Ureter (tissue), 1 donor: ENCODE results near the gene ASTN2. TPM values are rescaled to one million over a fixed set of nuclear protein-coding genes. Genes with fewer than 3 reads are reported as not detected.

Experiments
- DNase-seq: peaks from one replicate; pipeline ENCODE4 v3.0.0-alpha.2; 2020; ENCODE audit warnings: low spot score
- total RNA-seq: library from RNA; stranded (reverse); gene quantifications from one replicate; pipeline ENCODE4 v1.2.4, GENCODE V29; 2023
- donor health status: DM: yes; HTN: yes; CAD: no.

Gene ASTN2, protein sequence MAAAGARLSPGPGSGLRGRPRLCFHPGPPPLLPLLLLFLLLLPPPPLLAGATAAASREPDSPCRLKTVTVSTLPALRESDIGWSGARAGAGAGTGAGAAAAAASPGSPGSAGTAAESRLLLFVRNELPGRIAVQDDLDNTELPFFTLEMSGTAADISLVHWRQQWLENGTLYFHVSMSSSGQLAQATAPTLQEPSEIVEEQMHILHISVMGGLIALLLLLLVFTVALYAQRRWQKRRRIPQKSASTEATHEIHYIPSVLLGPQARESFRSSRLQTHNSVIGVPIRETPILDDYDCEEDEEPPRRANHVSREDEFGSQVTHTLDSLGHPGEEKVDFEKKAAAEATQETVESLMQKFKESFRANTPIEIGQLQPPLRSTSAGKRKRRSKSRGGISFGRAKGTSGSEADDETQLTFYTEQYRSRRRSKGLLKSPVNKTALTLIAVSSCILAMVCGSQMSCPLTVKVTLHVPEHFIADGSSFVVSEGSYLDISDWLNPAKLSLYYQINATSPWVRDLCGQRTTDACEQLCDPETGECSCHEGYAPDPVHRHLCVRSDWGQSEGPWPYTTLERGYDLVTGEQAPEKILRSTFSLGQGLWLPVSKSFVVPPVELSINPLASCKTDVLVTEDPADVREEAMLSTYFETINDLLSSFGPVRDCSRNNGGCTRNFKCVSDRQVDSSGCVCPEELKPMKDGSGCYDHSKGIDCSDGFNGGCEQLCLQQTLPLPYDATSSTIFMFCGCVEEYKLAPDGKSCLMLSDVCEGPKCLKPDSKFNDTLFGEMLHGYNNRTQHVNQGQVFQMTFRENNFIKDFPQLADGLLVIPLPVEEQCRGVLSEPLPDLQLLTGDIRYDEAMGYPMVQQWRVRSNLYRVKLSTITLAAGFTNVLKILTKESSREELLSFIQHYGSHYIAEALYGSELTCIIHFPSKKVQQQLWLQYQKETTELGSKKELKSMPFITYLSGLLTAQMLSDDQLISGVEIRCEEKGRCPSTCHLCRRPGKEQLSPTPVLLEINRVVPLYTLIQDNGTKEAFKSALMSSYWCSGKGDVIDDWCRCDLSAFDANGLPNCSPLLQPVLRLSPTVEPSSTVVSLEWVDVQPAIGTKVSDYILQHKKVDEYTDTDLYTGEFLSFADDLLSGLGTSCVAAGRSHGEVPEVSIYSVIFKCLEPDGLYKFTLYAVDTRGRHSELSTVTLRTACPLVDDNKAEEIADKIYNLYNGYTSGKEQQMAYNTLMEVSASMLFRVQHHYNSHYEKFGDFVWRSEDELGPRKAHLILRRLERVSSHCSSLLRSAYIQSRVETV (N-terminal part only)
- total RNA-seq = 19.6 TPM

DNA sequence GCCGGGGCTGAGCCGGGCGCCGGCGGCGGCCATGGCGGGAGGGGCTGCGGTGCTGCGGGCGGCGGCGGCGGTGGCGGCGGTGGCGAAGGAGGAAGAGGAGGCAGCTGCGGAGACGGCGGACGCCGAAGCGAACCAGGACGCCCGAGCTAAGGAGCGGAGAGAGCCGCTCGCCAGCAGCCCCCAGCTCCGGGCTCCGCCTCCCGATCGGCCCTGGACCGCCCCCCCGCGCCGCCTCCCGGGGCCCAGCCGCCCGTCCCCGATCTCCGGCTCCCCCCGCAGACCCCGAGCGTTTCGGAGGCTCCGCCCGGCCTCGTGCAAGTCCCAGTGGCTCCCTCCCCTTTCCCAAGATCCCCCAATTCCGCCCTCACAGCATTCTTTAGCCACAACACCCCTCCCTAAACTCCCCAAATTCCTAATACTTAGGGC lies at the start of gene ASTN2:
Gene ASTN2, minus strand, starts transcription at position 152 of the 426 bp plus-strand sequence. Its CDS starts 119 bp downstream, at position 33.
- no peak for DNase-seq

DNA sequence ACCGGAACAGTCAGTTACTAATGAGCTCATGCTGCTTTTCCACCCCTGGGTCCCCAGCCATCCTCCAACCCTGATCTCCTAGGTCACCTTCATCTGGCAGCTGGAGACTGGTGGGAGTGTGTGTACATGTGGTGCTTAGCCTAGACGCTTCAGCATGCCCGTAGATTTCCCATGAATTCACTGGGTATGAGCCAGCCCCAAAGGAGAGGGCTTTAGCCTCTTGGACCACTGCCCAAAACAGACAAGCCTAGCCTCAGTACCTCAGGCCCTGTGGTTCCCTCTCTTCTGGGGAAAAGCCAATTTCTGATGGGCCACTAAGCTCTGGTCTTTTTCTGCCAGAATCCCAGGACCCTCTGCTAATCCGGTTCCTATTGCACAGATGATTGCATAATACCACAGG lies 48.0 kb upstream of the ASTN2 start:
- no peak for DNase-seq

DNA sequence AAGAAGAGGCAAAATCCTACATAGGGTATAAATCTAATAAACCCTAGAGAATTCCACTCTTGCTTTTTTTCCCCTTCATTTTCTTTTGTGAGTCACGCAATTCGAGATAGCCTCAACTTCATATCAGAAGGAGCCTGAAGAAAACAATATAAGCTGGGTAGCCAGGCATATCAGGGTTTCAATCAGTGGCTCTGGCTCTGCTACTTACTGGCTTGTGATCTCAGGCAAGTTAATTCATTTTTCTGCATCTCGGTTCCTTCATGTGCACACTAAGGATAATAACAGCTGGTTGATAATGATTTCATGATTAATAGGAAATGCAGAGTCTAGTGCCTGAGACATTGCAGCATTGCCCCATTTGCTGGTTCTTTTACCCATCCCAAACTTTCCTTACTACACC lies 46.5 kb upstream of the ASTN2 start:
- DNase-seq = no peak

DNA sequence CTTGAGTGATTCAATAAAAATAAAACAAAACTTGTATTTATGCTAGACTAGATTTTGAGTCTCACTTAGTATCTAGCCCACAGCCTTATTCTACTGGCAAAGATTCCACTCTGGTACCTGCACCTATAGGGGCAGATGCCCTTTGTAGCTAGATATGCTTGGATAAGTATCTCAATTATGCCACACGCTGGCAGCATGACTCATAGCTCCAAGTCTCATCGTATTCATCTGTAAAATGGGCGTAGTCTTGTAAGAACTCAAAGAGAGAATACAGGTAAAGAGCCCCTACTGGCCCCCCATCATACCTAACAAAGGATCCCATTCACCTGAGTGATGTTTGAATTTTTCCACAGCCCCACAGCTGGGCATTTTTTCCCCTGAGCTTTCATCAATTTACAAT lies 45.9 kb upstream of the ASTN2 start:
- DNase-seq = no peak

DNA sequence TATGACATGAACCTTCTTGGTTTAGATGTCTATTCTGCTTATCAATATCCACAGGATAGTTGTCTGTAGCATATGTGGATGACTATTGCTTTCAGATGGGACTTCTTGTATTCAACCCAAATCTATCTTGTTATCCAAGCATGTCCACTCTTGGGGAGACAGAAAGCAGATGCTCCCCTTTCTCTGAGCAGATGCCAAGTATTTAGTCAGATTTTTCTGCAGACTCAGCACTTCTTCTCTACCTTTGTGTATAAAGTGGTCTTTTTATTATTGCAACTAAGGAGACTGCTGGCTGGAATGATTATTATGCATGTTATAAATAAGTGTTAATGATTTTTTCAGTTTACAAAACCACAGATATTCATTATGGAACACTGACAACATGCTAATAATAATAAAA lies 45.1 kb upstream of the ASTN2 start:
- DNase-seq = no peak

DNA sequence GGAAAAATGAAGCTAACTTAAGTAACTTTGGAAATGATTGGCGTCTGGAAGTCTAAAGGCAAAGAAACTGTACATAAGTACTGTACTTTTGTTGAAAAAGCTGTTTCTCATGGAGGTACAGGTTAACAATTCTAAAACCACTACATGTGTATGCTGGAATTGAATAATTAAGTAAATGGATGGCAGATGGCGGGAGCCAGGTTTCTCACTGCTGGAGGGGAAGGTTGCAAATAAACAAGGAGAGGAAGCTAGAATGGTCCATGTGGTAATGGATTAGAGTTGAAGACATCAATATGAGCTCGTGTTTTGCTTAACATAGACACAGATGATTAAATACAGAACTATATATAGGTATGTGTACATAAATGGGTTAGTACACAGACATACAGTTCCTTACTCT lies 43.2 kb upstream of the ASTN2 start:
- DNase-seq = no peak

DNA sequence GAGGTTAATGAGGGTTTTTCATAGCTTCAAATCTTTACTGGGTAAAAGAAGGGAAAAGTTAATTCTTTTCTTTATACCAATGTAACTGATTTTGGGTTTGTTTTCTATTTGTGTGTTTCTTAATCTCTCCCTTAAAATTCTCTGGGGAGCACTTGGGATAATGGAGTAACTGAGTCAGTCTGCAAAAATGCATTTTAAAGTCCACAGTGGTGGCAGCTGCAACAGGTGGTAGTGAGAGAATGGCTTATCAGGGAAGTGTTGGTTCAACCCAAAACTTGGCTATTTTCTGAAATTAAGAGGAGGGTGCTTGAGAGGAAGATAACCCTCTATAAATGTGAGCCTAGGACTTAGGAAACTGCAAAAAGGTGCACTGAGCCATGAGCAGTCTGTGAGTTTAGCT lies 39.9 kb upstream of the ASTN2 start:
- no peak for DNase-seq

DNA sequence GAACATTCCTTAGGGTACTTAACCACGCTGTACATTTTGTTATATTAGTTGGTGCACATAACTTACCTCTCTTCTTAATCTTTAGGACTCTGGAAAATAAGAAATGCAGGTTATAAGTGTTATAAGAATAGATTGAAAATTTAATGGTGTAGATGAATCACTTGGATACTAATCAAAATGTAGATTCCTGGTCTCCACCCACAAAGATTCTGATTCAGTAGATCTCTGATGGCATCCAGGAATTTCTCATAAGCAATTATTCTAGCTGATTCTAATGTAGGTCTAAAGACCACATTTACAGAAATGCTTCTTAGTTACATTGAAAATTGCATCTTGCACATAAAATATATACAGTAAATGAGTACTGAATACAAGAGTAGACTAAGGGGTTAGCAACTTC lies 38.9 kb upstream of the ASTN2 start:
- no peak for DNase-seq

DNA sequence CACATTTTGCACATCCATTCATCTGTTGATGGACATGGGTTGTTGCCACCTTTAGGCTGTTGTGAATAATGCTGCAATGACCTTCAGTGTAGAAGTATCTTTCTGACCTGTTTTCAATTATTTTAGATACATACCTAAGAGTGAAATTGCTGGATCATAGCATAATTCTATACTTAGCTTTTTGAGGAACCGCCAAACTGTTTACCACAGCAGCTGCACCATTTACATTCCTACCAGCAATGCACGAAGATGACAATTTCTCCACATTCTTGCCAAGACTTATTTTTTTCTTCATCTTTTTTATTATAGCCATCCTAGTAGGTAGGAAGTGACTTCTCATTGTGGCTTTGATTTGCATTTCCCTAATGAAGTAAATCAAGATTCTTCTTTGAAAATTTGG lies 36.5 kb upstream of the ASTN2 start:
- no peak for DNase-seq

DNA sequence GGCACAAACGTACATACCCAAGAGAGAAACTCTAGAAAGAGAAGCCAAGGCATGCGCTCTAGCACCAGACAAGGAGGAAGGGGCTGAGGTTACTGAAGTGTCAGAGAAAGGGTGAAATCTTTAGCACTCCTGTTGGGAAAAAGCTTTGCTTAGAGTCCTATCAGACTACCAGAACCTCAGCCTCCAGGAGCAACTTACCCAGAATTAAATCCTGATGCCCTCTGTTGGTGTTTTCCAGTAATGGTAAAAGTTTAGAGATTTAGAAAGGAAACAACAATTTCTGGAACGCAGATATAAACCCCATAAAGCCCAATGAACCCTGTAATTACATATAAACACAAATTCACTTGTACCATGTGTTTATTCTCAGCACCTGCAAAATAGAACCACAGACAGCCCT lies 33.2 kb upstream of the ASTN2 start:
- no peak for DNase-seq

DNA sequence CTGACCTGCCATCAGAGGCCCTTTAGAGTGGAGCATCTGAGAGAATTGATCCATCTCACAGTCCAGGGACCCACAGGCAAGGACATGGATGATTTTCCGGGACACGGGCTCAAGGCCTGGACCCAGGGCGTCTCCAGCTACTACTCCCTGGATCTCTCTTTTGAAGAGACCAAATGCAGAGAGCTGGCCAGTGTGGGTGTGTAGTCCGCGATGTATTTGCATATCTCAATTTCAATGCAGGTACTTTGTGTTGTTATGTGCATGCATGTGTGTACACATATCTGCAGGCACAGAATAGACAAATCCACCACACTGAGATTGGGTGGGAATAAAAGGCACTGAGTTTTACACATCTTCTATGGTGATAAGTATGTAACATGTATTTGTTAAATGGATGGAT lies 30.8 kb upstream of the ASTN2 start:
- no peak for DNase-seq

DNA sequence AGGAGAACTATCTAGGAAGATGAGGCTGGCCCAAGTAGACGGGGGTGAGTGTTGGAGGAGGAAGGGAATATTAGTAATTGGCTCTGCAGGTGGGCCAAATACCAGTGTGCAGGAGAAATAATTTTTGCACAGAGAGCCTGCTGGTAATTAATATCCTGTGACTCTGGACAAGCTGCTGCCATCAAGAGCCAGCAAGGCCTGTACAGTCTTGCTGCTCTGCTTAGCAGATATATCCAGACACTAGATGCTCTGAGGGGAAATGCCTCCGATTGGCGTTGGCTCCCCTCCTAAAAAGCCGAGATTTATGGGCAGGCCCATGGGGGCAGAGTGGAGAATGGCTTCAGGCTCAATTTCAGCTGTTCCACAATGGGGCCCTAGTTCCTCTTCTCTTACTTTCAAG lies 29.6 kb upstream of the ASTN2 start:
- no peak for DNase-seq

DNA sequence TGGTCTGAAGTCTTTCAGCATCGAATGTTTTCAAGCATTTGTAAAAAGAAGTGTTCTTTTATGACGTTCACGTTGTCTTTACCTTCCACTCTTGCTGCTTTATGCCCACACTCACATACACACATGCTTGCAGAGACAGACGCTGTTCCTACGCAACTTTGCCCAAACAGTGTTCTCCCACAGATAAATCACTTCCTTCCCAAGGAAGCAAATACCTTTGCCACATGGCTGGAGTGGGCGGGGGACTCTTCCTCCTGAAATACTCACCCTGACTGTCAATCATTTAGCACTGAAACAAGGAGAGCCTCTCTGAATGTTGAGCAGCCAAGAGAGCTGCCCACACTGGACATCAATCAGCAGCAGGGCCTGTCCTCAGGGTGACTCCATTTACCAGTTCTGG lies 22.4 kb upstream of the ASTN2 start:
- DNase-seq = no peak

DNA sequence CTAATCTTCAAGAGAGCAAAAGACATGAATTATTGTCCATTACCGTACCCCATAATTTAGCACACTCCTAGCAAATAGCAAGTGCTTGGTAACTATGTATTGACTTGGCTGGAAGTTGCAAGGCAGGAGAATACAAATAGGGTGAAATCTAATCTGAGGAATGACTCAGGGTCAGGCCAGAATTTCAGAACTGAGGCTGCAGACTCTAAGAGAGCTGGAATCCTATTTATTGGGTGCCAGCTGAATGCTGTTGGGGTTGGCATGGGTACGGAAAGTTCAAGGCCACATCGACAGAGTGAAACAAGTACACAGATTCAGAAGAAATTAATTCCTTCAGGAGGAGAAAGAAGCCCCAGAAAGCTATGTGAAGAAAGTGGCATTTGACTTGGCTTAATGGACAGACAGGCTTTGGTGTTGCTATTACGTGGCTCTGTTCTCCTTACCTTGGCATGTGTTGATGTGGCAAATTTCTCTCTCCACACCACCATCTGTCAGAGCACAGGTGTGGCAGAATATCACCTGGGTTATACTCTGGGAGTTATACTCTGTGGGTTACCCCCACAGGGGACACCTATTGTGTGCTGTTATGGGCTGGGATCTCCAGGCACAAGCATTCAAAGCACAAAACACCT lies 20.9 kb upstream of the ASTN2 start:
- no peak for DNase-seq

DNA sequence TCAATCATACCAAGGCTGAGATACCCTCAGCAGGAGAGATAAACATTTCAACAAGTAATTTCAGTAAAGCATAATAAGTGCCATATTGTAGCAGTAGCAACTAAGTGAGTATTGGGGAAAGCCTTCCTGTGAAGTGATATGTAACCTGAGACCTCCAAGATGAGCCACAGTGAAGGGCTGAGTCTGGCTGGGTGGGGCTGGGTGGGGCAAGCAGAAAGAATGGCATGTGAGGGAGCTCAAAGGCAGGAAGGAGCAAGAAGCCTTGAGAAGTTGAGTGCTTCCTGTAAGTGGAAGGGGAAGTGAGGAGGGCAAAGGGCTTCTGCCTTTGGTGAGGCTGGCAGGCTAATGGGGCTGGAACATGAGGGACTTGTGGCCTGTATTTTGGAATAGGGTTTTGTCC lies 19.7 kb upstream of the ASTN2 start:
- no peak for DNase-seq

DNA sequence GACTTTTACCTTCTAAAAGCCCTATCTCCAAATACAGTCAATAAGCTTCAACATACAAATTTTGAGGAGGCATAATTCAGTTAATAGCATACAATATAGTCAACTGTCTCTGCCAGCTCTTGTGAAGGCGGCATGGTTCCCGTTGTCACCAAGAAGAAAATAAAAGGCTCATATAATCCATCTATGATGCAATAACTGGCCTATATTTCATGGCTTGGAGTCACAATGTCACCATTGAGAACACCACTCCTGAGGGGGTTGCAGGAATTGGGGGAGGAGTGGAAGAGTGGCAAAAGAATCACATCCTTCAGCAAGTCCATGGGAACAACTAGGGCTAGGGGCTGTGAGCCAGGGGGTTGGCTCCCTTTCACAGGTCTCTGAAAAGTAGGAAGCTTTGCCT lies 16.0 kb upstream of the ASTN2 start:
- no peak for DNase-seq

DNA sequence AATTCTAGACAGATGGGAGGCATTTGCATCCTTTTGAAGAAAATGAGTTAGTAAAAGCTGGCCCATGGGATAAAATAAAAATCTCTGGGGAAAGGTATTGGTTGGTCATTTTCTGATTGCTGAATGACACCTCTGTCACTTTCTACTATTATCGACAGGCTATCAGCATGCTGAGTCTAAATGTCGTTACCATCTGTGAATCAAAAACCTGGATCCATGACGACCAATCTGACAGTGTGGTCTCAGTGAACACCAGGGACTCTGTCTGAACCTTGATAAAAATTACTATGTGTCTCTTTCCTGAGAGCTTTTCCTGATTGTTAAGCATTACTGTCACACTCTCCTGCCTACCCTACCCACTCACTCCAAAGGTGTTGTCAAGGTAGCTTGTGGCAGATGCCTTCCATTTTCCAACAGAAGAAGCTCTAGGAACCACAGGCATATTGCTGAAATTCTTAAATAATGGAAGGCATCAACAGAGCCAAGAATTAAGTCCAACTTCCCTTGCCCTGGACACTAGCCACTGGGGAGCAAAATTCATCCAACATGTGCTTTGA lies 12.6 kb upstream of the ASTN2 start:
- no peak for DNase-seq

DNA sequence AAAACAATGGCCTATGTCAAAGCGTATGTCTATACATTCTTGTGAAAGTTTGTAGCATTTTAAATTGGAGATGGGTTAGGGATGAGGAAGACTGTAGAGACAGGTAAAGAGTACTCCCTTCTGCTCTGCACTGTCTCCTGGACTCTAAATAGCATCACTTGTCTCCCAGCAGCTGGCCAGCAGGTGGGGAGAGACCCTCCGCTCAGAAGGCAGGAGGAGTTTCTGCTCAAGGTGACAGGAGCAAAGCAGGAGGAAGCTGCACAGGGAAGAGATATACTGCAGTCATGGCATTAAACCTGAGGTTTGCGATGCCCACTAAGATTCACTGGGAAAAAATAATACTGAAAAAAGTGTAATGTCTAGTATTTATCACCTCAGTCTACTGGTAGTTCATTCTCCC lies 10.7 kb upstream of the ASTN2 start:
- no peak for DNase-seq

DNA sequence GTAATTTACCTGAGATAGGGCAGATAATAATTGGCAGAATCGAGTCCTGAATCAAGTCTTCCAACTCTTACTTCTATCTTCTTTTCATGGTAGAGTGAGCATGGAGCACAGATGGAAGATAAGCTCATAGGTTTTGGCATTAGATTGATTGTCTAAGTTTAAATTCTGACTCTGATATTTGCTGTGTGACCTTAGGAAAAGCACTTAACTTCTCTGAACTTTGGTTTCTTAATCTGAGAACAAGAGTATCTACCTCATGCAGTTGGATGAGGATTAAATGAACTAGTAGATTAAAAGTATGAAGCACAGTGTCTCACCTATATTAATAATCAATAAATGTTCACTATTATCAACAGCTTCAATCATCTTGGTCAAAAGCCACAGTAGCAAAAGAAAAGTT lies 9.4 kb upstream of the ASTN2 start:
- DNase-seq = no peak

DNA sequence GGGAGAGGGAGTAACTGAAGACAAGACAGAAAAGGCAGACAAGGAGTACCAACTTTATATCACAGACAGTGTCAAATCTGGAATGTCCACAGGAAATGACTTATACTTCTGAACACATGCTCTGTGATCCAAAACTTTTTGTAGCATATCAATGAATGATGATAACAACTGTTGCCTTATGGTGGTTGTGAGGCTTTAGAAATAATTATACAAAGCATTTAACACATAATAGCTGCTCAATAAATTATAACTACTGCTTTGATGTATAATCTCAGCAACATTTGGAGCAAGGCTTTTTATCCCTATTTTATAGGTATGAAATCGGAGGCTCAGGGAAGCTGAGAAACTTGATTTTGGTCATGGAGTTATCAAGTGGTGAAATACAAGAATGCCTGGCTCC lies 3.3 kb upstream of the ASTN2 start:
- DNase-seq = no peak

DNA sequence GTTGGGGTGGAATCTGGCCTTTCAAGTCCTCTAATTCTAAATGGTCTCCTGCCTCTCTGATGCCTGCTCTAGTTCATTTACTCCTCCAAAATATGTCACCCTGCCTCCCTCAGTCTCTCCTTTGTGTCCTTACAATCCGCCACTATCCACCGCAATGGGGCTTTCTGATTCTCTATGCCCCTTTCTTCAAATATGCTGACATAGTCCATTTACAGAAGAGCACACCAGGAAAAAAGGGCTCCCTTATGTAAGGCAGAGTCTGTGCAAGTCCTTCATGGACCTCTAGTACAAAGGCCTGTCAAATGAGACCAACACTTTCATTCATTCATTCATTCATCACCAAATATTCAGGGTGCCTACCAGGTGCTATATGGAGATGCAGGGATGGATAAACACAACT lies 2.0 kb upstream of the ASTN2 start:
- no peak for DNase-seq
